ENCODE results near the gene KISS1R.

KISS1R gene

GRCh38 chr19:939439-939838 lies 22.3 kb downstream of the KISS1R start:
- DNase-seq (ENCODE audit: low read depth): no peak

GRCh38 chr19:939922-940321 lies 22.8 kb downstream of the KISS1R start:
- DNase-seq (ENCODE audit: low read depth): no peak

- peak; percentile 56 for DNase-seq (ENCODE audit: low read depth)
Measured at GRCh38 chr19:940591-941291, 23.6 kb downstream of the KISS1R start.

- DNase-seq (ENCODE audit: low read depth): no peak
Measured at GRCh38 chr19:941292-942132, 24.4 kb downstream of the KISS1R start.

- no peak for DNase-seq (ENCODE audit: low read depth)
Measured at GRCh38 chr19:942133-942645, 25.1 kb downstream of the KISS1R start.

- no peak for DNase-seq (ENCODE audit: low read depth)
Measured at GRCh38 chr19:943551-944170, 26.5 kb downstream of the KISS1R start.

GRCh38 chr19:944171-944567 lies 27.0 kb downstream of the KISS1R start:
- no peak for DNase-seq (ENCODE audit: low read depth)

GRCh38 chr19:944663-945241 lies 27.6 kb downstream of the KISS1R start:
- DNase-seq (ENCODE audit: low read depth): no peak

- no peak for DNase-seq (ENCODE audit: low read depth)
Measured at GRCh38 chr19:945401-946252, 28.5 kb downstream of the KISS1R start.

- no peak for DNase-seq (ENCODE audit: low read depth)
Measured at GRCh38 chr19:947090-947706, 30.1 kb downstream of the KISS1R start.

GRCh38 chr19:947707-948539 lies 30.8 kb downstream of the KISS1R start:
- no peak for DNase-seq (ENCODE audit: low read depth)

GRCh38 chr19:948842-949496 lies 31.8 kb downstream of the KISS1R start:
- DNase-seq (ENCODE audit: low read depth): no peak

GRCh38 chr19:950352-951066 lies 33.4 kb downstream of the KISS1R start:
- no peak for DNase-seq (ENCODE audit: low read depth)

- no peak for DNase-seq (ENCODE audit: low read depth)
Measured at GRCh38 chr19:952049-952679, 35.0 kb downstream of the KISS1R start.

GRCh38 chr19:952680-953444 lies 35.7 kb downstream of the KISS1R start:
- no peak for DNase-seq (ENCODE audit: low read depth)

- DNase-seq (ENCODE audit: low read depth): no peak
Measured at GRCh38 chr19:953445-954271, 36.5 kb downstream of the KISS1R start.

GRCh38 chr19:954272-954671 lies 37.1 kb downstream of the KISS1R start:
- DNase-seq (ENCODE audit: low read depth): no peak

Measured in stimulated activated CD4-positive, alpha-beta T cell treated with anti-CD3 and anti-CD28 coated beads, Interleukin-2, amount 100 ng/mL, for 4 hours (primary cell).